ENCODE measurements around the gene APOBEC3F.

DNA sequence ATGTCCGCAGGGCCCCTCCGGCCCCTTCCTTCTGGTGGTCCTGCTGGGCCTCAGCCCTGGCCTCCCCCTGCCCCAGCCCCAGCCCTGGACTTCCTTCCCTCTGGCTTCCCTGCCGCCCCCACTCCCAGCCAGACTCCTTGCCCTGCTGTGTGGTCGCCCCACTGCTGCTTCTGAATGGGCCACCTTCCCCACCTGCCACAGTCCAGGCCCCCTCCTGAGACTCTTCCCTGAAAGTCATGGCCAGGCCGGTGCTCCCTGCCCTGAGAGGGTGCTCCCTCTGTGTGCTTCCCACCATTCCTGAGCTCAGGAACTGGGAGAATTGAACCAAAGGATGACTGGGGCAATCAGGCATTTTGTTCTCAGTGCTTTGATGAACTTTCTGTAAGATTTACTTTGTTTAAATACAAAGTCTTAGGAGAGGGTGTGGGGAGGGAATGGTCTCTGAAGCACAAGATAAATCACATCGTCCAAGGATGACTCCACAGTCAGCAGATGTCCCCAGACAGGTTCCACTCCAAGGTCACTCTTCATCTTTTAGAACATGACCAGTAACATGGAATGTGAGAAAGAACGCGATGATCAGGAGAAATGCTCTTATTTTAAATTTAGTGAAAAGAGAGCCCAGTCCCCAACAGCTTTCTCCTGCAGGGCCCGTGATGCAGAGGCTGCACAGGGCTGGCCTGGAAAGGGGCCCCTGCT is 19.0 kb upstream of the APOBEC3F start:
- TF ChIP-seq, protein P1, sequence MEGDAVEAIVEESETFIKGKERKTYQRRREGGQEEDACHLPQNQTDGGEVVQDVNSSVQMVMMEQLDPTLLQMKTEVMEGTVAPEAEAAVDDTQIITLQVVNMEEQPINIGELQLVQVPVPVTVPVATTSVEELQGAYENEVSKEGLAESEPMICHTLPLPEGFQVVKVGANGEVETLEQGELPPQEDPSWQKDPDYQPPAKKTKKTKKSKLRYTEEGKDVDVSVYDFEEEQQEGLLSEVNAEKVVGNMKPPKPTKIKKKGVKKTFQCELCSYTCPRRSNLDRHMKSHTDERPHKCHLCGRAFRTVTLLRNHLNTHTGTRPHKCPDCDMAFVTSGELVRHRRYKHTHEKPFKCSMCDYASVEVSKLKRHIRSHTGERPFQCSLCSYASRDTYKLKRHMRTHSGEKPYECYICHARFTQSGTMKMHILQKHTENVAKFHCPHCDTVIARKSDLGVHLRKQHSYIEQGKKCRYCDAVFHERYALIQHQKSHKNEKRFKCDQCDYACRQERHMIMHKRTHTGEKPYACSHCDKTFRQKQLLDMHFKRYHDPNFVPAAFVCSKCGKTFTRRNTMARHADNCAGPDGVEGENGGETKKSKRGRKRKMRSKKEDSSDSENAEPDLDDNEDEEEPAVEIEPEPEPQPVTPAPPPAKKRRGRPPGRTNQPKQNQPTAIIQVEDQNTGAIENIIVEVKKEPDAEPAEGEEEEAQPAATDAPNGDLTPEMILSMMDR (IDR thresholded peaks at IDR 0.05), result no peak
- no peak for TF ChIP-seq POLR2A (IDR thresholded peaks at IDR 0.05)

All from right lobe of liver (tissue), 4 donors.